Activated naive CD8-positive, alpha-beta T cell treated with anti-CD3 and anti-CD28 coated beads, Interleukin-2, amount 50 U/mL, for 16 hours (primary cell): ENCODE measurements around the gene MYBBP1A.

Experiments used
- DNase-seq: peaks from one replicate; pipeline ENCODE4 v3.0.0-alpha.2; 2020; ENCODE audit warnings: low read depth, low spot score

The MYBBP1A gene

DNA sequence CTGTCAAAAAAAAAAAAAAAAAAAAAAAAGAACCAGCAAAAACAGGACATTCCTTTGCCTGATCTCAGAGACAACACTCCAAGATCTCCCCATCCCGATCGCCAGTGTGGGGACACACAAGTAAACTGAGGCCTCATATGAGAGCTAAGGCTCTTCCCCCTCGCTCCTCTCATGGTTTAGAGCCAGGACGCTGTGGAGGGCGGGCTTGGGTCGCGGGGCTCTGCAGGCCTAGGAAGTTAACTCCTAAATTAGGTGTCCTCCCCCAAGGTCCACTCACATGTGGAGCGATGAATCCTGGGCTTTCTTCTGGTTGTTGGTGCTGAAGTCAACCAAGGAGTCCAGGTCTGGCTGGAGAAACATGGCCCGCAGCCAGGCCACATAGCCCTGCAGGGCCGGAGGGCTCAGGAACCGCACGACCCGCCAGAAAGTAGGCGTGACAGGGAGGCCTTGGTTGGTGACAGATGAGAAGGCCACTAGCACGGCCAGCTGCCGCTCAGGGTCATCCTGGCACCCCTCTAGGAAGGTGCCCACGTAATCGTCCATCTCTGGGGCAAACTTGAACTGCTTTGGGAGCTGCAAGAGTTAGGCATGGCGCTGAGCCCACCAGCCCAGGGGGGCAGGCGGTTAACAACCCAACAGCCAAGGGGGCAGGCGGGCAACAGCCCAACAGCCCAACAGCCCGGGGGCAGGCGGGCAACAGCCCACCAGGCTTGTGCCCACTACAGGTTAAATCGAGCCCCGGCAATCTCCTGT is 5.2 kb downstream of the MYBBP1A start:
- DNase-seq = no peak

- DNase-seq = no peak
Observed at GRCh38 chr17:4548721-4549531, 6.3 kb downstream of the MYBBP1A start.

DNA sequence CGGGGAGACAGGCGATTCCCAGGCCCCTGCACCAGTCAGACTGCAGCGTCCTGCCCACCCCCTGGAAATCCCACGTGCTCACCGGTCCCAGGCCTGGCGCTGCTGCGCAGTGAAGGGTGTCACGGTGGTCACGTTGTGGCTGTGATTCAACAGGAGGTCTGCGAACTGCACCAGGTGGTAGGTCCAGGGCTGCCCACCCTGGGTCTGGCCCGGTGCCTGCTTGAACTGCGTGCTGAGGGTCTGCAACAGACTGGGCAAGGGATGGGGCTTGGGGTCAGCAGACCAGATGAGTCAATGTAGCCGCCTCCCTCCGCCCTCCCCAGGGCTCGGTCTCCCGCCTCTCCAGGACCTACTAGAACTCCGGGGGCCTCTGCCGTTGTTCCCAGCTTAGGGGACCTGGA is 7.1 kb downstream of the MYBBP1A start:
- no peak for DNase-seq

- DNase-seq = no peak
Observed at GRCh38 chr17:4547118-4547906, 7.9 kb downstream of the MYBBP1A start.

DNA sequence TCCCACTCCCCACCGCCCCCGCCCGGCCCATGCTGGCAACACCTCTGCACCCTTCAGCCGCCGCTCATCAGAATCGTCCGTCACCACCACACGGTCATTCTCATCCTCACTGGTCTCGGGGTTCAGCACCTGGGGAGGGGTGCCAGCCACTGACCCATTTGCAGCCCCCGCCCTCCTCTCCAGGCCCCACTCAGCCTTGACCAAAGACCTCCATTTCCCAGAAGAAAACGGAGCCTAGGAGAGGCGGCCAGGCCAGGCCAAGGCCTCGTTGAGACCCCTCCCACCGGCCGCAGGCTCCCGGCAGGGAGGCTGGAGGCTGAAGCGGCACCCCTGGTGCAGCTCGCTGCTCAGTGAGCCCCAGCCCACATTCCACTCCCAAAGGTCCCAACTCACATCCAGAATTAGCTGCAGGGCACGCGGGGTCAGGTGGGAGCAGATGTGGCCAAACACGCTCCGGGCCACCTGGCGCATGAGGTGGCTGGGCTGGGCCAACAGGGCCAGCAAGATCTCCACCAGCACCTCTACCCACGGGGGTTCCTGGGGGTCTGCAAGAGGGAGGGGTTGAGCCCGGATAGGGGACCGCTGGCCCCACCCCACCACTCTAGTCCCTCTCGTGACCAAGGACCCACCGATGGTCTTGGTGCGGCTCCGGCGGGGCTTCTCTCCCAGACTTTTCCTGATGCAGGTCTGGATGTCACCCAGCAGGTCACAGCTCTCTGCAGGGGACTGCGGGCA is 9.8 kb downstream of the MYBBP1A start:
- no peak for DNase-seq

GRCh38 chr17:4544951-4545216 is 10.3 kb downstream of the MYBBP1A start:
- DNase-seq = no peak

GRCh38 chr17:4544135-4544950 is 10.8 kb downstream of the MYBBP1A start:
- no peak for DNase-seq

DNA sequence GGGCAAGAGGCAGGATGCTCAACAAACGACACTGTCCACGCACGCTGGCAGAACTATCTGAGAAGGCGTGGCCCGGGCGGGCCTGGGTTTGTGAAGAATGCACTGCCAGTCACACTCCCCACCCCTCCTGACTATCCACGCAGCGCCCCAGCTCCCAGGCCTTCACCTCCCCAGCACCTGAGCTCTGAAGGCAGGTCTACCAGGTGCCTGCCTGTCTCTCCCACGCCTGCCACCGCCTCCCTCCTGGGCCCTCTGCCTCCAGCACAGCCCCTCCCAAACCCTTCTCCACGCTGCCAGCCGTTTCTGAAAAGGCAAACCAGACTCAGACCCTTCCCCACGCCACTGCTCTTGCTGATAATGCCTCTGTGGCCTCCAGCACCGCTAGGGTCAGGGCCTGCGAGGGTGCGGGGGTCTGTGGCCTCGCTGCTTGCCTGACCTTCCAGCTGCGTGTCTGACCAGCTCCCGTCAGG is 11.6 kb downstream of the MYBBP1A start:
- no peak for DNase-seq

DNA sequence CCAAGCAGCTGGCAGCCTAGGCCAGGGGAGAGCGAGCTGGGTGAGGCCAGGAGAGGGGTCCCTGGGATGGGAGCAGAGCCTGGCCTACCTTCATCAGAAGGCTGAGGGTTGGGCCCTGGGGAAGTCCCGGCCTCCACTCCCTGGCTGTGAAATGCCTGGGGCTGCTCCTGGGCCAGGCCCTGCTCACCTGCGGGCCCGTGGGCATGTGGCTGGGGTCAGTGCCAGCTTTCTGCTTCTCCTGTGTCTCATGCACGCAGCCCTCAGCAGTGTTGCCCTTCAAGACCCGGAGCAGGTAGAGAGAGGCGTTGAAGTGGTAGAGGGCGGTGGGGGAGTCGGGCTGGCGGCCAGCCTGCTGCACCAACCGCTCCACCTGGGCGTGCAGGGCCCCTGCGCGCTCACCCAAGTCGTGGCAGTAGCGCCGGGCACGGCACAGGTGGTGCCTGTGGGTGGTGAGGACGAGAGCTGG is 12.4 kb downstream of the MYBBP1A start:
- DNase-seq = no peak

DNA sequence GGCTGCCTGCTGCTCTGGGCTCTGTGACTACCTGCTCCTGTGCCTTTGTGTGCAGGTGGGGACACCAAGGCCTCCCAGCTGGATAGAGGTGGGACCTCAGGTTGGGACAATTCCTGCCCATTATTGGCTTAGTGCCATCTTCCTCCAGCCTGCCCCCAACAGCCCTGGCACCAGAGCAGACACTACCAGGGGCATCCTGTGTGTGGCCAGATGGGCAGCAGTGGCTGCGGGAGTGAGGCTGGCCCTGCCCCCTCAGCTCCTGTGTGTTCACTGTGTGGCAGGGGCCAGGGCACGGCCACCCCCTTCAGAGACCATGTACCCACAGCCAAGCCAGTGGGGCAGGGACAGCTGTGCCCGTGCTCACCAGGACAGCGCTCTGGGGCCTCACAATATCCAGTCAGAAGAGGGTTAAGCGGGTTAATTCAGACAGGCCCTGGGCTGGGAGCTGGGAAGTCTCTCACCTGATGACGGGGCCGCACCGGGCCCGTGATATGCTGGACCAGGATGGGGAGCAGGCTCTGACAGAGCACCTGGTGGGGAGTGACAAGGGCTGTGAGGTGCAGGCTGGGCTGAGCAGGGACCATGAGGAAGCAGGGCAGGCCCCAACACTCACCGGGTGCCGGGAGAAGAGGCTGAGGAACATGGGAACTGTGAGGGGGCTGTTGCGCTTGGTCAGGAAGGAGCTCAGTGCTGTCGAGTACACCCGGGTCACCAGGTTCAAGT is 13.0 kb downstream of the MYBBP1A start:
- DNase-seq = no peak

DNA sequence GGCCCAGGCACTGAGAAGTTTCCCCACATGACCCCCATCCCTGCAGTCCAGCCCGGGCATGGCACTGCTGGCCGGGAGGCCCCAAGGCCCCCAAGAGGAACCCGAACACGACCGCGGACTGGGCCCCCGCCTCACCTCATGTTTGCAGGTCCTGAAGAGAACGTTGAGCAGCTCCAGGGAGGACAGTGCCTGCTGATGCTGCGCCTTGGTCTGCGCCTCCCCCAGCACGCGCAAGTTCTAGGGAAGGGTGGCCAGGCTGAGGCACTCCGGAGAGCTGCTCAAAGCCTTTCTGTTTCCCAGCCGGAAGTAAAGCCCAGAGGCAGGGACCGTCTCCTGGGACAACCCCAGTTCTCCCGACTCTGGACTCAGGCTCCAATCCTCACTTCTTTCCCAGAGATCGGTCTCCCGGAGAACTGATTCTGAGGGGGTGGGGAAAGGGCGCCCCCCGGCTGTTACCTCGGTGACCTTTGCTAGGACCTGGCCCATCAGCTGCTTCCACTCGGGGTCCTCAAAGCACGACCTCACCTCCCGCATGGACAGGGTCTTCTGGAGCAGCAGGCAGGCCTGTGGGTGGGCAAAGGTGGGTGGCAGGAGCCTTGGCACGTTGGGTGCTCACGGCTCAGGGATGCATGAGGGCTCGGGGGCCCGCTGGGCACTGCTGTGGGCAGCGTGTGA is 13.7 kb downstream of the MYBBP1A start:
- DNase-seq = no peak

DNA sequence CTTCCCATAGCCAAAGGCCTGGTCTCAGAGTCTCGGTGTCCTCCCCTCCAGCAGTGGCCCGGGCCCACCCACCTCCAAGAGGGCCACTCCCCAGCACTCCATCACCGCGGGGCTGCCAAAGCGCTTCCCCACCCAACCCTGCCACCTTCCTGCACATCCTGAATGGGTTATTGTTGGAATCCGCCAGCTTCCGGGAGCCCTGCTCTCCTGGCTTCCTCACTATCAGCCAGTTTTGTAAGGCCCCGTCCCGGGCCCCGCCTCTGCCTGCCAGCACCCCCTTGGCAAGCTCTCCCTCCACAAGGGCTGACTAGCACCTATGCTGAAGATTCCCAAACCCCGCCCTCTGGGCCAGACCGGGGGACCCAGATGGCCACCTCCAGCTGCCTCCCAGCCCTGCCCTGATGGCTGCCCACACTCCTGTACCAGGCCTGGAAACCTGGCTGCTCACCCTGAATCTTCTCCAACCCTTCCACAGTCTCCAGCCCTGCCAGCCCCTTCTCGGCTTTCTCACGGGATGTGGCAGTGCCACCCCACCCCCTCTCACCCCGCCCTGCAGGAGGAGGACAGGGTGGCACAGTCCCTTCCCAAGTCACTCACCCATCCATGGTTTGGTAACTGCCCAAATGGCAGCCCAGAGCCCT is 14.4 kb downstream of the MYBBP1A start:
- no peak for DNase-seq

DNA sequence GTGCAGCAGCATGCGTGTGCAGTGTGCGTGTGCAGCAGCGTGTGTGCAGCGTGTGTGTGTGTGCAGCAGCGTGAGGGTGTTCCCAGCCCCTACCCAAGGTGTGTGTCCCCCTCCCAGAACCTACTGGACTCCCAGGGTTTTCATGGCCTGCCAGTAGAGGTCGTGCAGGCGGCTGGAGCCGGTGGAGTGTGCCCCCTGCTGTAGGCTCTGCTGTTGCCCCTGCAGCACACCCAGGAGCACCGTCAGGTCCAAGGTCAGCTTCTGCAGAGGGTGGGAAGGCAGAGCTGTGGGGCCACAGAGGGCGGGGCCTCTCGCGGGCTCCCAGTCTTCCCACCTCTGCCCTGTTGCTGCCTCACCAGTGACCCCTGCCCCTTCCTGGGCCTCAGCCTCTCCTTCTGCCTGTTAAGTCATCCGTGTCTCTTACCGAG is 14.9 kb downstream of the MYBBP1A start:
- no peak for DNase-seq

- no peak for DNase-seq
Observed at GRCh38 chr17:4539576-4540223, 15.5 kb downstream of the MYBBP1A start.

DNA sequence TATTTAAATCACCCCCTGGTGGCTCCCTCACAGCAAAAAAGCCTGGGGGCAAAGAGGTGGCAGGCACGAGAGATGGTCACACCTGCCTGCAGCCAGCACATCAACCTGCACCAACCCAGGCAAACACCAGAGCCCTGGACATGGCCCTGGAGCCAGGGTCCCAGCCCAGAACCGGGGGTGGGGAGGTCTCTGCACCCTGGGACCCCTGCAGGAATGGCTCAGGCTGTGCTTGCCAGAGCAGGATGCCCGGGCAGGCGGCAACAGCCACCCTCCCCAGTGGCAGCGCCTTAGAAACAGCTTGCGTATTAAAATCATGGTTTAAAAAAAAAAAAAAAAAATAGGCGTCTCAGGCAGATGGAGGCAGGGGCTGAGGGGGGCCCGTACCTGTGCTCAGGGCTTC is 16.2 kb downstream of the MYBBP1A start:
- DNase-seq = no peak

DNA sequence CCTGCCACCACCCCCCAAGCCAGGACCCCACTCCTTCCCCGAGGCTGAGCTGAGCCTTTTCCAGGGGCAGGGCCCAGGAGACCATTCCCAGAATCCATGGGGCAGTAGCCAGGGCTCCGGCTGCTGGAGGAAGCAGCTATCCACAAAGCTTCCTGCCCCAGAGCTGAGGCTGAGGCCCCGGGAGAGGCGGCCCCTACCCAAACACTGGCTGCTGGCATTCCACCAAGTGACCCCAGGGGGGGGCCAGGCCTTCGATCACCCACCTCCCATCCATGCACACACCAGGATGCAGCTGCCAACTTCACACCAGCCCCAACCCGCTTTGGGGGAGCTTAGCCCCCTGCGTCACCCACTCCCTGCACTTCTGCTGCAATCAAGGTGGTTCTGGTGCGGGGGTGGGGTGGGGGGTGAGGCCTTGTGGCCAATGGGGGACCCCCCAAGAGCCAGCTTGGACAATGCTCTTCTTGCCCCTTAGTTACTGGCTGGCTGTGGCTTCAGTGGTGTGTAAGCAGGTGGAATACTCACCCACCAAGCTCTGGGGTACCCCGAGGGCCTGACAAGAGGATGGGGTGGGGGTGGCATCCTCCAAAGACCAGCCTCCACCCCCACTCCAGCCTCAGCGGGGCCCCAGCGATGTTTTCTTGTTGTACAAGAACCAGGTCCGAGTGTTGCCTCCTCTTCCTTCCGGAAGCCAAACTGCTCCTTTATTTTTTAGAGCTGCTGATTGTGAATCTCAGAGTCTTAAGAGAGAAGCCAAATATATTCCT is 16.8 kb downstream of the MYBBP1A start:
- no peak for DNase-seq

GRCh38 chr17:4537451-4538235 is 17.5 kb downstream of the MYBBP1A start:
- no peak for DNase-seq
